Duodenal mucosa (tissue), 2 donors: ENCODE measurements around the gene LRRC10B.
"Not testable (repeated sequence)": the region's sequence is repeated elsewhere in the genome, so short reads cannot be mapped to it uniquely, and the experiment has no call there.

Experiments
- H3K27ac ChIP-seq: one replicate; pipeline ENCODE4 v1.7.0; 2013; ENCODE audit warnings: low read depth, low read length
- H3K27me3 ChIP-seq, 2 donors: one replicate each; pipeline ENCODE4 v1.7.0; 2013; ENCODE audit warnings: low read length in 2 of 2, control low read depth in 1 of 2; ENCODE audit not compliant: insufficient read depth in 2 of 2, control insufficient read depth in 1 of 2
- H3K36me3 ChIP-seq, 2 donors: one replicate each; pipeline ENCODE4 v1.7.0; 2013; ENCODE audit warnings: low read length in 2 of 2, control low read depth in 1 of 2; ENCODE audit not compliant: insufficient read depth in 2 of 2, control insufficient read depth in 1 of 2
- H3K4me1 ChIP-seq, 2 donors: one replicate each; pipeline ENCODE4 v1.7.0; 2013; ENCODE audit warnings: low read length in 2 of 2, control low read depth in 1 of 2; ENCODE audit not compliant: insufficient read depth in 2 of 2, control insufficient read depth in 1 of 2
- H3K4me3 ChIP-seq, 2 donors: one replicate each; pipeline ENCODE4 v1.7.0; 2013; ENCODE audit warnings: low read length in 2 of 2, low read depth in 1 of 2
- H3K9ac ChIP-seq, 2 donors: one replicate each; pipeline ENCODE4 v1.7.0; 2013; ENCODE audit warnings: low read length in 2 of 2, low read depth in 1 of 2
- H3K9me3 ChIP-seq, 2 donors: one replicate each; pipeline ENCODE4 v1.7.0; 2013; ENCODE audit warnings: low read length in 2 of 2, control low read depth in 1 of 2; ENCODE audit not compliant: control insufficient read depth in 1 of 2

Gene LRRC10B

DNA sequence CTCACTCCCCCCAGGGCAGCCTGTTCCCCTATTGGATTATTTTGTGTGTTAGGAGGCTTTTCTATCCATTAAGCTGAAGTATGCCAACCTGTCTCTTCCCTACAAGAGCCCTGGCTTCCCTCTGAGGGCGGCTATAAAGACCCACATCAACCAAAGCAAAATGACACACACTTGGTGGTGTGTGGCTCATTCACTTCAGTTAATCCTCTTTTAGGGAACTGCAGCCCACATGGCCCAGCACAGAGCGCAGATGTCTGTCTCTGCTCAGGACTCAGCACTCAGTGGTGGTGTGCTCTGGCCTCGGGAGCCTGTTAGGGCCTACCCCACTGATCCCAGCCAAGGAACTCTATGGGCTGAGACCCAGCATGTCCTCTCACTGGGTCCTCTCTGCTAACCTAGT is 32.2 kb upstream of the LRRC10B start:
- no peaks in the 10 kb centered on the region for H3K4me1 ChIP-seq
- no peak overlapping the region for H3K9ac ChIP-seq
- no peak overlapping the region for H3K4me3 ChIP-seq
- peaks cover 6 to 10% of the 10 kb centered on the region in 2 donors for H3K27me3 ChIP-seq
- peaks cover 0 to 5% of the 10 kb centered on the region in 2 donors for H3K36me3 ChIP-seq
- H3K27ac ChIP-seq, result no peak overlapping the region
- H3K9me3 ChIP-seq, result no peaks in the 10 kb centered on the region

DNA sequence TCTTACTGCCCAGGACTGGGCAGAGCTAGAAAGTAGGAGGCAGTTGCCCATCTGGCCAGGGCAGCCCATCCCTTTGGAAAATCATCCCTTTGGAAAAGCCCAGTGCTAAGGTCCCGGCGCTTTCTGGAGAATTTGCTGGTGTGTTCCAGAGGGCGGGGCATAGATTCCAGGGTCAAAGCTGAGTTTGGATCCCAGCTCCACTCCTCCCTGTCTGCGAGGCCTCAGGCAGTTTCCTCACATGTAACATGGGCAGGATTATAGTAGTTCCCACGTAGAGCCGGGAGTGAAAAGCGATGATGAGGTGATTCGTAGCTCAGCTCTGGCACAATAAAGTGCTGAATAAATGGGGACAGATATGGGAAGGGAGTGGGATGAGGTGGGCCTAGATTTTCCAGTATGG is 31.4 kb upstream of the LRRC10B start:
- no peak overlapping the region for H3K27ac ChIP-seq
- H3K9ac ChIP-seq, result no peak overlapping the region
- peaks cover 6 to 12% of the 10 kb centered on the region in 2 donors for H3K27me3 ChIP-seq
- no peaks in the 10 kb centered on the region for H3K4me1 ChIP-seq
- H3K4me3 ChIP-seq, result no peak overlapping the region
- H3K9me3 ChIP-seq, result no peaks in the 10 kb centered on the region
- H3K36me3 ChIP-seq, result peaks cover 0 to 5% of the 10 kb centered on the region in 2 donors

DNA sequence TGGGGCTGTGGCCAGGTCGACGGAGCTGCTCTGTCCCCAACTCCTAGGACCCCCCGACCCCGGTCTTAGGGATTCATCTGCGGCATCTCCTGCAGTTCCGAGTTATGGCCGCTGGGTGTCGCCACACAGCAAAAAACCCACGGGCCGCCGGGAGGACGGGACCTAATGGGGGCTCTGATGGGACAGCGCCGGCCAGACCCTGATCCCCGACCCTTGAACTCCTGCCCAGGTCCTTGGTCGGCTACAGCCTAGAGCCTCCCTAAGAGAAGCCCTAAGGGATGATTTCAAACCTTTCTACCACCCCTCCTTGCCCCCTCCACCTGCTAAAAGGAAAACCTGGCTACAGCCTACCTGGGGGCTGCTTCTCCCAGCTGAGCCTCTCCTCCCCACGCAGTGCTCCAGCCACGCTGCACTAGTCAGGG is 30.8 kb upstream of the LRRC10B start:
- Histone ChIP-seq H3K36me3 (peaks cover 0 to 5% of the 10 kb centered on the region in 2 donors), H3K9me3 (no peaks in the 10 kb centered on the region), H3K4me3 (no peak overlapping the region), H3K9ac (no peak overlapping the region), H3K27ac (no peak overlapping the region), H3K27me3 (peaks cover 6 to 12% of the 10 kb centered on the region in 2 donors), H3K4me1 (no peaks in the 10 kb centered on the region)

DNA sequence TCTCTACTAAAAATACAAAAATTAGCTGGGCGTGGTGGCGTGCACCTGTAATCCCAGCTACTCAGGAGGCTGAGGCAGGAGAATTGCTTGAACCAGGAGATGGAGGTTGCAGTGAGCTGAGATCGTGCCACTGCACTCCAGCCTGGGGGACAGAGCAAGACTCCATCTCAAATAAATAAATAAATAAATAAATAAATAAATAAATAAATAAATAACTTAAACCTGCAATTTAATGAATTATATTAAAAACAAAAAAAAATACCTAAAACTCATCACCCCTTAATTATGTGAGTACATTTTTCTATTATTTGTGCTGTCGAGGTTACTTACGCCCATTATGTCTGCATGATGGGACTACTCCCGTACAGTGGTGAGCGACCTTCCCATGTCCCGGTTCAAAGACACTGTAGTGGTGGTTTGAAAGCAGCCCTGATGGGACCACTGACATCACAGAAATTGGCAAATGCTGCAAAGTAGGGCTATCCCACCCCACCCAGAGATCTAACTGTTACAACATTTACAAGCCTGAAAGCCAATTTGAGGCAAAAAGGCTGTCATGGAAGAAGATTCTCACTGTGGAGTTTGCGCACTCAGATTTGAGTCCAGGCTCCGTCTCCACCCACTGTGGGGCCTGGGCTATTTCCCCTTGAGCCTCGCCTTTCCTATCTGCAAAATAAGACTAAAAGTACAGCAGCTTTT is 29.0 kb upstream of the LRRC10B start:
- H3K4me1 ChIP-seq, H3K9me3 ChIP-seq, H3K4me3 ChIP-seq, H3K27ac ChIP-seq, H3K9ac ChIP-seq, H3K36me3 ChIP-seq: not testable (repeated sequence)
- H3K27me3 ChIP-seq, result peaks cover 6 to 12% of the 10 kb centered on the region in 2 donors

DNA sequence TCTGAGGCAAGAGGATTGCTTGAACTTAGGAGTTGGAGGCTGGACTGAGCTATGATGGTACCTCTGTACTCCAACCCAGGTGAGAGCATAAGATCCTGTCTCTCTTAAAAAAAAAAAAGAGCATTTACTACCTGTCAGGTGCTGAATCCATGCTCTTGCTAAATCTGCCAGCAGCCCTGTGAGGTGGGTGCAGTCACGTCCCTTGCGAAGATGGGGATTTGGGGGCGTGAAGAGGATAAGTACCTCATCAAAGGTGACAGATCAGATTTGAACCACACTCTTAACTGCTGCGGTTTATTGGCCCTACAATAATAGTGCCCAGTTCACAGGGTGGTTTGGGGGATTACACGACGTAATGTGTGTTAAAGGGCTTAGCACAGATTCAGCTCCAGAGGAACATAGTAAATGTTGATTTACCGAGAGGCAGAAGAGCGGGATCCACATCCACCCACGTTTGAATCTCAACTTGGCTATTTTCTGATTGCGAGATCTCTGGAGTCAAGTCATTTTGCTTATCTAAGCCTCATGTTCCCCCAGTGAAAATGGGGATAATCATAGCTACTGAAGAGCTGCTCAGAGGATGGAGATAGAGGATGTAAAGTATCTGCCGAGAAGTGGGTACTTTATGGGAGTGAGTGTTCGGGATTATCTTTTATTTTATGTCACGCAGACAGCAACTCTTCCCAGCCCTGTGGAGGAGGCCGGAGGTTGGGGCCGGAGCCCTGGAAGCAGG is 28.1 kb upstream of the LRRC10B start:
- Histone ChIP-seq H3K4me3 (no peak overlapping the region), H3K9ac (no peak overlapping the region), H3K4me1 (no peaks in the 10 kb centered on the region), H3K27me3 (peaks cover 6 to 12% of the 10 kb centered on the region in 2 donors), H3K36me3 (no peaks in the 10 kb centered on the region), H3K9me3 (no peaks in the 10 kb centered on the region), H3K27ac (no peak overlapping the region)

DNA sequence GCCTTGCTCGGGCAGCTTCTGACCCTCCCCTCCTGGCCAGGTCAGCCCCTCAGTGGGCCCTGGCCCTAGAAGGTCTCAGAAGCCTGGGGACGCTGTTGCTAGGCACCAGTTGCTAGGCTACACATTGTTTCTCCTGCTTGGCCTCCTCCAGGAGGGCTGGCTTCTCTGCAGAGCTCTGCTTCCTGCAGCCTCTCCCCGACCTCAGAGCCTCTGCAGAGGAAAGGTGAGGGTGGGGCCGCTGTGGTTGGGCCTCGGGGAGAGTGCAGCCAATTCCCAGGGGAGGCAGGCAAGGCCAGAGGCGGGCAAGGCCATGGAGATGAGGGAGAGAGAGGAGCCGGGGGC is 27.6 kb upstream of the LRRC10B start:
- no peaks in the 10 kb centered on the region for H3K4me1 ChIP-seq
- H3K9ac ChIP-seq, result no peak overlapping the region
- no peaks in the 10 kb centered on the region for H3K9me3 ChIP-seq
- H3K4me3 ChIP-seq, result no peak overlapping the region
- H3K36me3 ChIP-seq, result no peaks in the 10 kb centered on the region
- H3K27me3 ChIP-seq, result peaks cover 6 to 12% of the 10 kb centered on the region in 2 donors
- no peak overlapping the region for H3K27ac ChIP-seq

DNA sequence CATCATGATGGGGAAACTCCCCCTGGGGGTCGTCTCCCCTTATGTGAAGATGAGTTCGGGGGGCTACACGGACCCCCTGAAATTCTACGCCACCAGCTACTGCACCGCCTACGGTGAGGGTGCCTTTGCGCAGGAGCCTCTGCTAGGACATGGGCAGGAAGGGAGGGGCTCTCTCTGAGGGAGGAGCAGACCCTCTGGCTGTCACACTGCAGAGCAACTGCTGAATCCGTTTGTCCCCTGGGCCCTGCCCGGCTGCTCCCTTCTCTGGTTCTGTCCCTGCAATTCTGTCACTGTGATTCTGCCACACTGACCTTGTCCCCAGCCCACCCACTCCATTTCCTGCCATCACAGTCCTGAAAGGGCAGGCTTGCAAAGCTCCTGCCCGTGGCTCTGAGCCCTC is 26.7 kb upstream of the LRRC10B start:
- no peak overlapping the region for H3K4me3 ChIP-seq
- no peak overlapping the region for H3K9ac ChIP-seq
- H3K27ac ChIP-seq, result no peak overlapping the region
- H3K36me3 ChIP-seq, result no peaks in the 10 kb centered on the region
- peaks cover 6 to 12% of the 10 kb centered on the region in 2 donors for H3K27me3 ChIP-seq
- no peaks in the 10 kb centered on the region for H3K4me1 ChIP-seq
- no peaks in the 10 kb centered on the region for H3K9me3 ChIP-seq

DNA sequence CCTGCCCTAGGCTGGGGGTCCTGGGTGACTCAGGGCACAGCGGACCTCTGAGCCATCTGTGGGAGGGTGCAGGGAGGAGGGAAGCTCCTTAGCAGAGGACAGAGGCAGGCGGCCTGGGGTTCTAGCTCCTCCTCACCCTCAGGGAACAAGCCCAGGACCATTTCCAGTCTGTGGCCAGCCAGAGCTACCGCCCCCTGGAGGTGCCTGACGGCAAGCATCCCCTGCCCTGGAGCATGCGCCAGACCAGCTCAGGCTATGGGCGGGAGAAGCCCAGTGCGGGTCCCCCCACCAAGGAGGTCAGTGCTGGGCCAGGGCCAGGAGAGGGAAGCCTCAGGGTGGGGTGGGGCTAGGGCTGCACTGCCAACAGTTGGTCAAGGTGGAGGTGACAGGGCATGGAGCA is 26.0 kb upstream of the LRRC10B start:
- Histone ChIP-seq H3K27ac (no peak overlapping the region), H3K36me3 (no peaks in the 10 kb centered on the region), H3K9me3 (no peaks in the 10 kb centered on the region), H3K27me3 (peaks cover 6 to 12% of the 10 kb centered on the region in 2 donors), H3K4me1 (no peaks in the 10 kb centered on the region), H3K4me3 (no peak overlapping the region), H3K9ac (no peak overlapping the region)

DNA sequence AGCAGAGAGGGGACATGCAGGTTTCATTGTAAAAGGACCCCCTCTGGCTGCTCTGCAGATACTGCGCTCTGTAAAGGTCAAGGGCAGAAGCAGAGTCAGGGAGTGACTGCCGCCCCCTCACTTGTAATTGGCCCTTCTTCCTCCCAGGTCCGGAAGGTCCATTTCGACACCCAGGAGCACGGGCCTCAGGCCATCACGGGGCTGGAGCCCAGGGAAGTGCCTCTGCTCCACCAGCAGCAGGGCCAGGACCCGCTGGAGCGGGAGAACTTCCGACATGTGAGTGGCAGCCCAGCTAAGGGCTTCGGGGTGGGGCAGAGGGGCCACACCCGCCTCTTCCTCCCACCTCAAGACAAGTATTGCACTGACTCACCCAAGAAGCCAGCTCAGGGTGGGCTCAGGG is 24.0 kb upstream of the LRRC10B start:
- Histone ChIP-seq H3K9me3 (no peaks in the 10 kb centered on the region), H3K27ac (no peak overlapping the region), H3K4me1 (peaks cover 9 to 11% of the 10 kb centered on the region in 2 donors), H3K27me3 (peaks cover 0 to 3% of the 10 kb centered on the region in 2 donors), H3K4me3 (no peak overlapping the region), H3K9ac (no peak overlapping the region), H3K36me3 (no peaks in the 10 kb centered on the region)

DNA sequence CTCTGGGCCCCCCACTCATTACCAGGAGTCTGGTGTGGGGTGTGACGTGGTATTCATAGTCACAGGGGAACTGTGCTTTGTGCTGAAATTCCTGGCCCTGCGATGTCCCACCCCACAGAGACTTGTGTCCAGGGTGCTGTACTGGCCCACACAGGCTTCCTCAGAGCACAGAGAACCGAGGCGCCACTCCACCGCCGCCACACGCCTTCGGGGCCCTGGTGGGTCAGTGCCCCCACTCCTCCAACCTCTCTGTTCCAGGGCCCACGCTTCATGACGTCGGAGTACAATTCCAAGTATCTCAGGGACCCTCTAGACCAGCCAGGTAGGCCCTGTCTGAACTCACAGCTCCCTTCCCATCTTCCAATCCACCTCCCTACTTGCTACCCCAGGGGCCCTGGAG is 23.5 kb upstream of the LRRC10B start:
- Histone ChIP-seq H3K4me3 (no peak overlapping the region), H3K4me1 (peaks cover 14 to 17% of the 10 kb centered on the region in 2 donors), H3K9ac (no peak overlapping the region), H3K9me3 (no peaks in the 10 kb centered on the region), H3K27ac (no peak overlapping the region), H3K27me3 (peaks cover 0 to 3% of the 10 kb centered on the region in 2 donors), H3K36me3 (no peaks in the 10 kb centered on the region)
